Globus pallidus (tissue), 1 donor: ENCODE data around the gene VAT1.

ENCODE experiments used
- DNase-seq: peaks from one replicate; pipeline ENCODE4 v3.0.0-alpha.2; 2015; ENCODE audit warnings: low spot score

VAT1 gene

DNA sequence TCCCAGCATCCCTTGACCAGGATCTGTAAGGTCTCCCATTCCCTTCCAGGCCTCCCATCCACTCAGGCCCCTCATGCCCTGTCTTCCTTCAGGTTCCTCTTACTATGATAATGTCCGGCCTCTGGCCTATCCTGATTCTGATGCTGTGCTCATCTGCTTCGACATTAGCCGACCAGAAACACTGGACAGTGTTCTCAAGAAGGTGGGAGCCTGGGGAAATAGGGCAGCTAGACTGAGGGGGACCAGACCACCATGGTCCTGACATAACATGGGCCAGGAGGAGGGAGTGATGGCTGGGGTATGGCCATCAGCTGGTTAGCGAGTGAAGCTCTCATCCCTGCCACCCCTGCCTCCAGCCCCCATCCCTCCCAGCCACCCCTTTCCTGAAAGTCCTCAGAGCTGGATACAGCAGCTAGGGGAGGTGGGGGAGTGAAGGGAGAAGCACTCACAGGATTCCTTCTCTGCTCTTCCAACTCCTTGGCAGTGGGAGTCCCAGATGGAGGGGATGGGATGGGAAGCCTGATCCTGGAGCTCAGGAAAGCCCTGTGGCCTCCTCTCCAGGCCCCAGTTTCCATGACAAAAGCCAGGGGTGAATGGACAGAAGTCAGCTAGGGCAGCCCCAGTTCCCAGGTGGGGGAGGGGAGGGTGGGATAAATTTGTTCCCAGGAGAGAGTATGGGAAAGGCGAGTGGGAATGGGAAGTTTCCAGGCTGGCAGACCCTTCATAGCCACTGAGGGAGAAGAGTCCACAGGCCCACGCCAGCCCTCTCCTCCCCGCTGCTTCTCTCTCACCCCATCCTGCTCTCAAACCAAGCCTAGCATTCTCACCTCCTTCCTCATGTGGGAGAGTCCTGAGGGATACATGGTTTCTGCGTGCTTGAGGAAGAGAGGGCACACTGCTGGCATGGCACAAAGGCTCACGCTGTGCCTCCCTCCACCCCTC lies 5.2 kb upstream of the VAT1 start:
- no peak for DNase-seq

DNA sequence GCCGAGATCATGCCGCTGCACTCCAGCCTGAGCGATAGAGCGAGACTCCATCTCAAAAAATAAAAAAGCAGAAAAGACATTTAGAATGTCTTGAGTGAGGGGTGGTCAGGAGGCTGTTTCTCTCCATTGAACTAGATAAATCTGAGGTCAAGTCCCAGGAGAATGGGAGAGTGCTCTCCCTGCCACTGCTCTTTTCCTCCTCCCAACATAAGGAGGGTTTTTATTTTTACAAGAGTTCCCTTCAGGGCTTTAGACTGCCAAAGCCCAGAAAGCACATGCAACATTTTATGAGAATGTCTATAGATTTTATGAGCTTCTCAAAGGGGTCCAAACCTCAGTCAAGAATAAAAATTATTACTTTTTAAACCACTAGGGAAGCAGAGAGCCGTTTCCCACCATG lies 4.4 kb upstream of the VAT1 start:
- no peak for DNase-seq

DNA sequence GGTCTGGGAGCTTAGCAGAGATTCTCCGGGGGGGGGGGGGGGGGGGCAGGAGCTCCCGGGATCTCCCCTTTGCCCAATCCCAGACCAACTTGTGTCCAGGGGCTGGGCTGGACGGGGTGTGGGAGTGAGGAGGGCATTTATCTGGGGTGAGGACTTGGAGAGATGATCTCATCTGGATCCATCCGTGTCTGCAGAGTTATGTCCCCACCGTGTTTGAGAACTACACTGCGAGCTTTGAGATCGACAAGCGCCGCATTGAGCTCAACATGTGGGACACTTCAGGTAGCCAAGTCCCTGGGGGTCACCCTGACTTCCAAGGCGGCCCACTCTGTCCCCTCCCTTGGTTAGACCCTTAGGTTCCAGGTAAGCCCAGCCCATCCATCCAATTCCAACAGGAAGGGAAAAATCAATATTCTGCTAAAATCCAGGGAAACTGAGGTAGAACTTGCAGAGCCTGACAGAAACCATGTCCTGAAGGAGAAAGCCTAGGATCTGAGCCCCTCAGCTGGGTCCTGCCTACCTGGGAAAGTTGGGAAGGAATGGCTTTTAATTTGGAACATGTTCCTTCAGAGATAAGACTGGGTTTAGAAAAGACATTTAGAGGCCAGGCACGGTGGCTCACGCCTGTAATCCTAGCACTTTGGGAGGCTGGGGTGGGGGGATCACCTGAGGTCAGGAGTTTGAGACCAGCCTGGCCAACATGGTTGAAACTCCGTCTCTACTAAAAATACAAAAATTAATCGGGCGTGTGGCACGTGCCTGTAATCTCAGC lies 3.8 kb upstream of the VAT1 start:
- DNase-seq, result no peak

DNA sequence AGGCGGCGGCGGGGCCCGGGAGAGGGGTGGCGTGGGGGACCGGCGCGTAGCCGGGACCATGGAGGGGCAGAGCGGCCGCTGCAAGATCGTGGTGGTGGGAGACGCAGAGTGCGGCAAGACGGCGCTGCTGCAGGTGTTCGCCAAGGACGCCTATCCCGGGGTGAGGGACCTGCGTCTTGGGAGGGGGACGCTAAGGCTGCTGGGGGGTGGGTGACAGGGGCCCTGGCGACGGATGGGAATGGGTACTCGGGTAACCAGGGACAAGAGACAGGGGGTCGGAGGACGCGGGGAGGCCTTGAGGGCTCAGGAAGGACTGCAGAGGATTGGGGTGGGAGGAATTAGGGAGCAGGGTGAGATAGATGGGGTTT lies 3.1 kb upstream of the VAT1 start:
- DNase-seq, result no peak

DNA sequence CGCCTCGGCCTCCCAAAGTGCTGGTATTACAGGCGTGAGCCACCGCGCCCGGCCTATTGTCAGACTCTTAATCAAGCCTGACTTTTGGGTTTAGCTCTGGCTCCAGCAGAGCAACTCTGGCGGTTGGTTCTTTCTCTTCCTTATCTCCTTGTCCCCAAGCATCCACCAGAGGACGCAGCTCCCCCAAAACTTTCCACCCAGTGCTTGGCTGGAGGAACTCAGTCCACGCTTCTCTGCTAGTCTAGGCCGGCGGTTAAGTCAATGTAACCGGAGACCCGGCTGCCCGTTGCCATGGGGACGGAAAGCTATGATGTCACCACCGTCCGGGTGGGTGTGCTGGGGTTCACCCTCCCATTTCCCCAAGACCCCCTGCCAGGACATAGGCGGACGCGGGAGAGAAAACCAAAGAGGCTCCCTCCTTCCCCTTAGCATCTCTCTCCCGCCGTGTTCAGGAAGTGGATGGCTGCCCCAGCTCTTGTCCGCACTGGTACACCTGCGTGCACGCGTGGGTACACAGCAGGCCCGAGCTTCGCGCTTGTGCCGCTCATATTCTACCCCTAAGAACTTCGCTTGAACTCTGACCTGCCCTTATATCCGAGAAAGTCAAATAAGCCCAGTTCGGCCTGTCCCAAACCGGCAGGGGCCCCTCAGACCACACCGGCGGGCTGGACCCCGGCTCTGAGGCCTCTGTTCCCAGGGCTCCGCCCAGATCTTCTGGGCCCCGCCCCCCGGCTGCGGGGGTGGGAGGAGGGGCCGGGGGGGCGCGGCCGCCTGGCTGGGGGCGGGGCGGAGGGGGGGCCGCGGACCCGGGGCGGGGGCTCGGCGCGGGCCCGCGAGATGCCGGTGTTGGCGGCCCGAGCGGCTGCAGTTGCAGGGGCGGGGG lies 2.5 kb upstream of the VAT1 start, which contains the start of gene RND2:
Gene RND2 (plus strand): TSS at position 825 of the 883 bp plus-strand sequence. CDS start 117 bp downstream, outside the sequence.
- DNase-seq, result peak; percentile 94

DNA sequence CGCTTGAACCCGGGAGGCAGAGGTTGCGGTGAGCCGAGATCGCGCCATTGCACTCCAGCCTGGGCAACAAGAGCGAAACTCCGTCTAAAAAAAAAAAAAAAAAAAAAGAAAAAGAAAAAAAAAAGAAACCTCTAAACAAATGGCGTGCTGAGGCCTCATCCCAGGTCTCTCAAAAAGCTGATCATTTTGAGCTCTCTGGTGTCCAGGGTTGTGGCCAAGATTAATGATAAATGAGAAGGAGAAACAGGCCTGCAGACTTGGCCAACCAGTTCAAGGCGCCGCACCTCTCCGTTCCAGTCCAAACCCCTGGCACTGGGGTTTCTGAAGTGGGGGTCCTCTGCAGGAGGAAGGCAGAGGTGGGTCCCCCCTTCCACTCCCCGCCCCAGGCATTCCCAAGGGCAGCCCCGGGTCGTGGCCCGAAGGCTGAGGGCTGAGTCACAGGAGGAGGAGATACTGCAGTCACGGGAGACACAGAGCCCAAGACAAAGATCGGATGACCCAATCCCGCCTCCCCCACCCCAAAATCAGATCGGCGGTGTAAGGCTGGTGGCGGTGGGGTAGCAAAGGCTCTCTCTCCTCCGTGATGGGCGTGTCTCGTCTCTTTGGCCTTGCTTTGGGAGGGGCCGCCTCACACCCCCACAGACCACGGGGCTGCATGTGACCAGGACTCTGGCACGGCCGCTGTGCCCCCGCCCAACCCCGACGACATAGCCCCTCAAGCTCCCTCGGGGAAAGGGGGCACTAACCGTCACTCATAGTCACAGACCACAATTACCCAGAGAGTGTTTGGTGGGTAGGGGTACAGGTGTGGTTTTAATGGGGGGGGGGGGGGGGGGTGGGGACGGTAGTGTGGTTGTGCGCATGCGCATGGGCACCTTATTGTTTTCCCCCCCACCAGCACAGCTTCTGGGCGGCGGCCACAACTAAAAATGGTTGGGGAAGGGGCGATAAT lies 1.1 kb downstream of the VAT1 start:
- no peak for DNase-seq

DNA sequence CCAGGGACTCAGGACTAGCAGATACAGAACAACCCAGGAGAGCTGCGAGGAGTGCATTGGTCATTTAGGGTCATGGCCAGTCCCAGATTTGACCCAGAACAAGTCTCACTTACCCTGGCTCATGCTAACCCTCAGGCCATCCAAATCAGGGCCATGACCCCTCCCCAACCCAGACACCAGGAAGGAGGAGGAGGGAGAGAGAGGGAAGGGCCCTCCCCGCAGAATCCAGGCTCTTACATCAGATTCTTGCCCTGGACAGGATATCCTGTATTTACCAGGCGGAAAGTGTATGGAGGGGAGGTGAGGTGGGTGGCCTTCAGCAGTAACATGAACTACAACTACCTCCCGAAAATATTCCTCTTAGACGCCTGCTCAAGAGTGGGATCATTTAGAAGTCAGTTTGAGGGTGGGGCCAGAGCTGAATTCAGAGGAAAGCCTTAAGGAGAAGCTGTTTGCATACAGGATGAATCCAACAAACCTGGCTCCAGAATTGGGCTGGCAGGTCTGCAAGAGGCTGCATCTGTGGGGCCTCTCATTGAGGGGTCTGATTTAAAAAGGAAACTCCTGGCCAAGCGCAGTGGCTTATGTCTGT lies 2.1 kb downstream of the VAT1 start:
- no peak for DNase-seq

DNA sequence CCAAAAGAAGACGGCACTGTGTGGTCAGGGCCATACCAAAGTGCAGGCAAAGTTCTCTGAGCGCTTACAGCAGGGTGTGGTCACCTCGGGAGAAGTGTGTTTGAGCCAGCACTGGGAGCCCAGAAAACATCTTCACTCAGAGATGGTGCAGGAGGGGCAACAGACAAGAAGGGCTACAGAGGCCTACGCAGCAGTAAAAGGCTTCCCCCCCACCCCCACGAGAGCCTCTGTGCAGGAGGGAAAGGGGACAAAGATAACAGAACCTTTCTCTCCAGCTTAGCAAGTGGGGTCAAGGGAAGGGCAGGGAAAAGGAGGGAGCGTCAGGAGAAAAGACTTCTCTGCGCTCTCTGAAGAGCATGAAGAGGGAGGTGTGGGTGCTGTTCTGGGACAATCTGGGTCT lies 2.8 kb downstream of the VAT1 start:
- no peak for DNase-seq

DNA sequence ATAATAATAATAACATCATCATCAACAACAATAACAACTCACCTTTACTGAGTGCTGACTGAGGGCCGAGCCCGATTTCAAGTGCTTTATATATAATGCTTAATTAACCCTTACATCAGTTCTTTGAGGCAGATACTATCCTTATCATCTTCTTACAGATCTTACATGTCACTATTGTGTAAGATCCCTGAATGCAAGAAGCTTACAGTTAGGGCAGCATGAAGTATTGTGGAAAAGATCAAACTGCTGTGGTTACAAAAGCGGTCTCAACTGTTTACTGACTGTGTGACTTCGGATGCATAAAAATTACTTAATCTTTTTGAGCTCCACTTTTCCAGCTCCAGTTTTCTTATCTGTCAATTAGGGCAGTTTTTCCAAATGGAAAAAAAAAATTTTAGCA lies 3.3 kb downstream of the VAT1 start:
- no peak for DNase-seq

DNA sequence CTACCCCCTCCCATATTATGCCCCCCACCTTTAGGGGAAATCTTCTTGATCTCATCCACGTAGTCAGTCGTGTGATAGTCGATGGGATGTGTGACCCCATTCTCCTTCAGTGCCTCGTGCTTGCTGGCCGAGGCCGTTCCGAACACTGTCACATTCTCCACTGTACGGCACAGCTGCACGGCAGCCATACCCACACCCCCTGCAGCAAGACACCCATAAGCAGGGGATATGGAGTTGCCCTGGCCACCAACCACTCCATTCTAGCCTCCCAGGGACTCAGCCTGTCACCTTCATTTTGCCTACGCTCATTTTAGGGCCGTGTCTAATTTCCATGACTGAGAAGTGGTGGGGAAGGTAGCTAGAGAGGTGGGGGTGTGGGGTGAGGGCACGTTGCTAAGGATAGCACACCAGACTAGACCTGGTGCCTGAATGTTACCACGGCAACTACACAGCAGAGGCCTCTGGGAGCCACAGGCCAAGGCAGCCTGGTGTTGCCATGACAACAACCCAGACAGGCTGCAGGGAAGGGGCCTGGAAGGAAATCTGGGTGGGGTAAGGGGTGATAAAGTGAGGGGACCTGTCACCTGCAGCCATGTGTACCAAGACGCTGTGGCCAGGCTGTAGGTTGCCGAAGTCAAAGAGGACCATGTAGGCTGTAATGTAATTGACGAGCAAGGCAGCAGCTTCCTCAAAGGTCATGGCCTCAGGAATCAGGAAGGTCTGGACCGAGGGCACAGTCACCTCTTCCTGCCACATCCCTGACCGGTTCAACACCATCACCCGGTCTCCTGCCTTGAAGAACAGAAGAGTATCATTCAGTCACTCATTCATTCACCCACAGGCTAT lies 4.0 kb downstream of the VAT1 start:
- no peak for DNase-seq

DNA sequence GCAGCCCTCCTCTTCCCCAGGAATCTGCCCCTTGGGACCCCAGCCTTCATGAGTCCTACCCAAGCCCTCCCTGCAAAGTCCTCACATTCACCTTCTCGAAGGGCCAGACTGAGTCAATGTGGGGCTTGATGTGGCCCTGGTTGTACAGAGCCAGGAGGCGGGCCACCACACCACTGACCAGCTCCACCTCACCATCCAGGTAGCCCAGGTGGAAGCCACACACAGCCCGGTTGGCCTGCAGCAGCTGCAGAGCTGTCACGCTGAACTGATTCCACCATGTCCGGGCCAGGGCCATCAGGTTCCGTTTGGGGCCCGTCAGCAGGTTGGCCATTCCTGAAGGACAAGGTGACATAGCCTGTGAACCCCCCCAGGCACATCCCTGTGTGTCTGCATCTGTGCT lies 6.0 kb downstream of the VAT1 start:
- DNase-seq, result no peak

DNA sequence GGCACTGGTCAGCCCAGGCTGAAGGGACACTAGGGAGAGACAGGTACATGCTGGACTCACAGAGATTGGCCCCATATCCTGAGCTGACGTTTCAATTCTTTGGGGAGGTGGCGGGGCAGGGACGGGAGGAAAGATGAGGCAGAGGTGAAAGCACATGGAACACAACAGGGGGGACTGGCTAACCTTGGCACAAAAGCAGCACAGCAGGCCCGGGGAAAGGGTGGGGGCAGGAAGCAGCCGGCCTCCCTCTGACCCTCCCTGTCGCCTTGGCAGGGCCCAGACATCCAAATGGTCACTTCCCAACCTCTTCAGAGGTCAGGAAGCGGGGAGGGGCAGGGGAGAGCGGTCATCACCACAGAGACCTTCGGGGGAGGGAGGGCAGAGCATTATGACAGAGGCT lies 6.6 kb downstream of the VAT1 start:
- no peak for DNase-seq

DNA sequence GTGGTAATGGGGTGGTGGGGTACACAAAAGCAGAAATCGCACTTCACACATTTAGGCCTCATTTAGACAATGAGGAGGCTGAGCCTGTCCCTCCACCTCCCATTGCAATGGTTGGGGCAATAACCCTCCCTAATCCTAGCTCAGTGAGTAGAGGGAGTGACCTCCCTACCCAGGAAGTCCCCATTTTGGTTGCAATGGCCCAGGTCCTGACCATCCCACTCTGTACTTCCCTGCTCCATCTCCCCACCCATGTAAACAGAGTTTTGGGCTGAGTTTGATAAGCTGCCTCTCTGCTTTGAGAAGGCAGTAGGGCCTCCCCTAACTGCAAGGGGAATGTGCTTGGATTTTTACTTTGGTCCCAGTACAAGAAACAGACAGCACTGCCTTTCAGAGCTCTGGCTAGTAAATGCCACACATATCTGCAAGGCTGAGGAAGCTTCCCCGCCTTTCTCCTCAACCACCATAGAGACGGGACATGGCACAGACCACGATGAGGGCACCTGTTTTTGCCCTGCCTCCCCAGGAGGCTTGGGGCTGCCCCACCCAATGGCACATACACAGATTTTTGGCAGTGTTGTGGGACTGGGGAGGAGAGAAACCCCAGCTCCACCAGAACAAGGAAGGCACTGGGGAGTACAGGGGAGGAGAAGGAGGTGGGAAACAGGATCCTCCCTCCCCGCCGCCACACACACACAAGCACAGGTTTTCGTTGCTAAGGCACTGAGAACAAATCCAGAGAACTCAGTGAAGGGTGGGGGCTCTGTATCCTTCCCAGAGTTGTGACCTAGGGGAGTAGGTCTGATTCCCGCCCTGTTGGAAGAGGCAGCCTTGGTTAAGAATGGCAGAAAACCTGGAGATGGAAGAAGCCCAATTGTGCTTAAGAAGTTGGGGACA lies 7.3 kb downstream of the VAT1 start:
- no peak for DNase-seq

DNA sequence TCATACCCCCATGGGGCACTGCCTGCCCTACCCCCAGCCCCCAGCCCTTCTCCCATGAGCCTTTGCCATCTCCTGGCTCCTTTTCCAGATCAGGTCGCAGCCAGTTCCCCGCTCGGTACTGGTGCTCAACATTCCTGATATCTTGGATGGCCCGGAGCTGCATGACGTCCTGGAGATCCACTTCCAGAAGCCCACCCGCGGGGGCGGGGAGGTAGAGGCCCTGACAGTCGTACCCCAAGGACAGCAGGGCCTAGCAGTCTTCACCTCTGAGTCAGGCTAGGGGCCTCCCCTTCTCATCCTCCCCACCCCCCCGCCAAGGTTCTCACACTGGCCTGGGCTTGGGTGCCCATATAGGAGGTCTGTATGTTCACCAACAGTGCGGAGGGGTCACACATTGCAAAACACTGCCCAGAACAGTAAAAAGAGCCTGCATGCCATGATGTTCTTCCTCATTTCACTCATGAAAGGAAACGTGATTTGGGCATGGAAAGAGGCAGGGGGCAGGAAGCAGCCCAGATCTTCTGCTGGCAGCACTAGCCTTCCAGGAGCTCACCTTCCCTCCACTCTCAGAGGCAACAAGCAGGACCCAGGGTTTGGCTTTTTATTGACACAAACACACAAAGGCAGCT lies 8.1 kb downstream of the VAT1 start:
- no peak for DNase-seq

DNA sequence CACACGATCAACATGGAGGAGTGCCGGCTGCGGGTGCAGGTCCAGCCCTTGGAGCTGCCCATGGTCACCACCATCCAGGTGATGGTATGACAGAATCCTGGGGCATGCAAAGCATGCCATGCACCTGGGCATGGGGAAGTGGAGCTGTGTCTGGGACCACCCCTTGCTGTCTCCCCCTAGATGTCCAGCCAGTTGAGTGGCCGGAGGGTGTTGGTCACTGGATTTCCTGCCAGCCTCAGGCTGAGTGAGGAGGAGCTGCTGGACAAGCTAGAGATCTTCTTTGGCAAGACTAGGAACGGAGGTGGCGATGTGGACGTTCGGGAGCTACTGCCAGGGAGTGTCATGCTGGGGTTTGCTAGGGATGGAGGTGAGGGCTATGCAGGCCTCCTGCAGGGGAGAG lies 8.9 kb downstream of the VAT1 start:
- no peak for DNase-seq

DNA sequence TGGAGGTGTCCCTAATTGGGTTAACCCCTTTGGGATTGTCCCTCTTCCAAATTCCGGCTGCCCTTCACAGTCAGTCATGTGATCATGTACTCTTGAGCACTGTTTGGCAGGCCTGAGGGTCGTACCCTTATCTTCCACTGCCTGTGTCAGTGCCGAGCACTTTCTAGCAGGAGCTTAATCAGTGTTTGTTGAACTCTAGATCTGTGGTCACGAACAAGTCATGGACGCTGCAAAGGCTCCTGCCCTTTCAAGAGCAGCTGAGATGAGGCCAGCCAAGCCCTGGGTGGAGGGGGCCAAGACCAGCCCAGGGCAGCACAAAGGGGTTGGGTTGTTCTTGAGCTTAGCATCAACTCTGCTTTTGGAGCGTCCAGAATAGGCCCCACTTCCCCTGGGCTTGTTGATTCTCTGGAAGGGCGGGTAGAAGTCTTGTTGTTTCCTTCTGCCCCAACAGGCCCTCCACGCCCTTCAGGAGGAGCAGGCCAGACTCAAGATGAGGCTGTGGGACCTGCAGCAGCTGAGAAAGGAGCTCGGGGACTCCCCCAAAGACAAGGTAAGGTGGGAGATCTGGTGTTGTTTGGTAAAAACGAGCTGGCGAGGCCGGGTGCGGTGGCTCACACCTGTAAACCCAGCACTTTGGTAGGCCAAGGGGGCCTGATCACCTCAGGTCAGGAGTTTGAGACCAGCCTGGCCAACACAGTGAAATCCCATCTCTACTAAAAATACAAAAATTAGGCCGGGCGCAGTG lies 10.3 kb downstream of the VAT1 start:
- no peak for DNase-seq

DNA sequence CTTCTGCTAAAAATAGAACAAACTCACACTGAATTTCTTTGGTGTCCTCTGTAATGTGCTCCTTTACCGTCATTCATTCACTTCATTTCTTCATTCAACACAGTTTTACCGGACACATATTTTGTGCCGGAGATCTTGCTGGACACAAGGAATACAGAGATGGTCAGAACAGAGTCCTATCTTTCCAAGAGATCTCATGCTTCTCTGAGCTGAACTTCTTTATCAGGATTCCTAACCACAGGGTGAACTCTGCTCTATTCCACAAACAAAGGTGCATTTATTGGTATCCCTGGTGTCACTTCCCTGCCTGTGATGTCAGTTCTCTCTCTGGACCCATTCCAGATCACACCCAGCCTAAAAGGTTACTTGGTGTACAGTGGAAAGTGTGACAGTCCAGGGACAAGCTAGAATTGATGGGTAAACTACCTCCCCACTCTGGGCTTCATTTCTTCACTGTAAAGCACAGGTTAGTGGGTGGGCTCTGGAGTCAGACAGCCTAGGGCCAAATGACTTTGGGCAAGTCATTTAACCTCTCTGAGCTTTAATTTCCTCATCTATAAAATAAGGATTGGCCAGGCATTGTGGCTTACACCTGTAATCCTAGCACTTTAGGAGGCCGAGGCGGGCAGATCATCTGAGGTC lies 11.4 kb downstream of the VAT1 start:
- DNase-seq, result no peak
